Epithelial cell of proximal tubule (primary cell): ENCODE data around the gene EIF4E. TPM values are rescaled to one million over a fixed set of nuclear protein-coding genes. Genes with fewer than 3 reads are reported as not detected.
"Not testable (repeated sequence)": the region's sequence is repeated elsewhere in the genome, so short reads cannot be mapped to it uniquely, and the experiment has no call there.

Experiments
- DNase-seq: peaks from one replicate; pipeline ENCODE4 v3.0.0-alpha.2; 2011; ENCODE audit warnings: low read depth
- H3K4me3 ChIP-seq: 2 replicates; pipeline ENCODE4 v1.5.1; 2011; ENCODE audit warnings: low read depth, mild to moderate bottlenecking, low read length
- CTCF ChIP-seq: conservative IDR thresholded peaks from 2 replicates; pipeline ENCODE4 v1.5.1; 2012; ENCODE audit warnings: low read depth, mild to moderate bottlenecking, low read length
- total RNA-seq: library from RNA; depleted of rRNA; stranded (reverse); fragments of >200 nt; gene quantifications from 2 replicates; pipeline ENCODE4 v1.2.3, GENCODE V29; 2015

Gene EIF4E
- total RNA-seq, 1 donor from 2014 or later, result 157 TPM

- no peak overlapping the region for H3K4me3 ChIP-seq
- DNase-seq, result no peak
- TF ChIP-seq CTCF, result no peak
Observed at GRCh38 chr4:98946359-98946758, 17.4 kb upstream of the EIF4E start.

DNA sequence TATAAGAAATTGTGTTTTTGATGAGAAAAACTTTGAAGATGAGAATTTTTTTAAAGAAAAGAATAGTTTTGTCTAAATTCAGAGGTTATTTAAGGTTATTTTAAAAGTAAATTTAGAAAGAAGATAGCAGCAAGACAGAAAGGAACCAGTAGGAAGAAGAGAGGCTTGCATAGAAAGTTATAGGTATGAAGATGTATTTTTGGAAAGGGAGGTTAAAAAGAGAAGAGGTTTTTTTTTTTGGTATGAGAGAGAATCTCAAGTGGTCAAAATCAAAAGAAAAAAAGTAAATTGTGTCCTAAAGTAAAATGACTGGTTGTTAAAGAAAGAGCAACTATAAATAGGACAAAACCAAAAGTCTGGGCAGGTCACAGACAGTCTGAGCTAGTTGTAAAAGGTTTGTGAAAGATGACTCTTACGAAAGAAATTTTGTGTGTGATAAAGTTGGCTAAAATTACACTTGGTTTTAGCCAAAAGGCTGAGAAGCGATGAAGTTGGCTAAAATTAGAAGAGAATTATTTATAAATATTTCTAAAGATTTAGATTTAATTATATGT is 16.4 kb upstream of the EIF4E start:
- TF ChIP-seq CTCF, result no peak
- H3K4me3 ChIP-seq, result no peak overlapping the region
- DNase-seq, result no peak

DNA sequence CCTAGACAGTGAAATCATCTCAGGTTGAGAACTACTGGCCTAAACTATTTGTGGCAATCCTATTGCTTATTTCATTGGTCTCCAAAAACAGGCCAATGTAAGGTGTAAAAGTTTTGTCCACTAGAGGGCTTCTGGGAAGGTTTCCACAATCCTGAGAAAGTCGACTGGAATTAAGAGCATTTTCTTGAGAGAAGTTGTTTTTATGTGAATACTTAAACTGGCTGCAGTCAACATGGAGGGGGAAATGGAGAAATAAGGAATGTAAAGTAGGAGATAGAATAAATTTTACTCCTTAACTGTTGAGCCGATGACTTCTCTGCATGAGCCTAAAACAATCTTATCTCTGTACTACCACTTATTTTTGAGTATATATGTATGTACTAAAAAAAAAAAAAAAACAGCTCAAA is 11.0 kb upstream of the EIF4E start:
- H3K4me3 ChIP-seq, result no peak overlapping the region
- TF ChIP-seq CTCF, result peak; percentile 88
- no peak for DNase-seq

GRCh38 chr4:98939438-98939837 is 10.5 kb upstream of the EIF4E start:
- no peak for TF ChIP-seq CTCF
- no peak overlapping the region for H3K4me3 ChIP-seq
- no peak for DNase-seq

DNA sequence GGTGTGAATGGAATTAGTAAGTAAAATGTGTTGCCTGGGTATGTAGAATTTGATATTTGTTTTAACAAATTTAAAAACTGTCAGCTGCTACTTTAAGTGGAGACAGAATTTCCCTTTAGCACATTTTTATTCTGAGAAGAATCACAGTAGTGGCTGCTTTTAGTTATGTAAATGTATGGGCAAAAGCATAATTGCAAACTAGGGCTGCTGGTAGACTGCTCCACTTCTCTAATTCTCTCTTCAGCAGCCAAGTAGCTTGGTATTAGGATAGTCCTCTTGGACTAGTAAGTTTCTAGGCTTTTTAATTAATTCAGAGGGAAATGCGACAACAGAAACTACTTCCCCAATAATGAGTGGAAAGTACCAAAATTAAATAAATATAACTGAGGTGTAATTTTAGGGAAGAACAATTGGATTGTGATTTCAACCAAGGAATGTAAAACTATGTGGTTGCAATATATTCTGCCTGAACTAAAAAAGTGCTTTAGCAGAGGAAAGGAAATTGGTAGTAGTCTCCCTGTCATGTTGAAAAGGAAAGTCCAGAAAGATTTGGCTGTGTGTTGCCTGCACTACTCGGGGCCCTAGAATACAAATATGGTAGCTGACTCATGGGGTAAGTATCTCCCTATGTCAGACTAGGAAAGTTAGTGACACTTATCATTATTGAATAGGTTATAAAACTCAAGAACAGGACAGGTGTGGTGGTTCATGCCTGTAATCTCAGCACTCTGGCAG is 9.2 kb upstream of the EIF4E start:
- DNase-seq, result no peak
- no peak overlapping the region for H3K4me3 ChIP-seq
- no peak for TF ChIP-seq CTCF

- no peak overlapping the region for H3K4me3 ChIP-seq
- DNase-seq, result no peak
- TF ChIP-seq CTCF, result no peak
Observed at GRCh38 chr4:98935633-98936032, 6.7 kb upstream of the EIF4E start.

GRCh38 chr4:98934851-98935250 is 5.9 kb upstream of the EIF4E start:
- DNase-seq, H3K4me3 ChIP-seq: not testable (repeated sequence)
